Glutamatergic neuron (in vitro differentiated cells): ENCODE results near the gene CDH23. TPM values are rescaled to one million over a fixed set of nuclear protein-coding genes. Genes with fewer than 3 reads are reported as not detected.

ENCODE experiments used
- DNase-seq: peaks from one replicate; pipeline ENCODE4 v3.0.0; 2022
- H3K27ac Mint-ChIP-seq: one replicate; pipeline ENCODE4 v1.8.0; 2020; ENCODE audit warnings: mild to moderate bottlenecking, mixed read lengths, inconsistent platforms; ENCODE audit not compliant: unreplicated experiment
- H3K27me3 Mint-ChIP-seq: one replicate; pipeline ENCODE4 v1.8.0; 2020; ENCODE audit warnings: mild to moderate bottlenecking, moderate library complexity, mixed read lengths, inconsistent platforms; ENCODE audit not compliant: unreplicated experiment
- H3K36me3 Mint-ChIP-seq: one replicate; pipeline ENCODE4 v1.8.0; 2020; ENCODE audit warnings: mild to moderate bottlenecking, mixed read lengths, inconsistent platforms; ENCODE audit not compliant: unreplicated experiment
- H3K4me1 Mint-ChIP-seq: one replicate; pipeline ENCODE4 v1.8.0; 2020; ENCODE audit warnings: mild to moderate bottlenecking, low read depth, mixed read lengths, inconsistent platforms; ENCODE audit not compliant: unreplicated experiment
- H3K4me3 Mint-ChIP-seq: one replicate; pipeline ENCODE4 v1.8.0; 2020; ENCODE audit warnings: mild to moderate bottlenecking, mixed read lengths, inconsistent platforms; ENCODE audit not compliant: unreplicated experiment
- H3K9me3 Mint-ChIP-seq: one replicate; pipeline ENCODE4 v1.8.0; 2020; ENCODE audit warnings: mild to moderate bottlenecking, moderate library complexity, mixed read lengths, inconsistent platforms; ENCODE audit not compliant: unreplicated experiment
- CTCF ChIP-seq: fragments of 200-600 bp; sonication (generic); IDR thresholded peaks from one replicate; pipeline ENCODE4 v1.5.0; 2021; ENCODE audit not compliant: partially characterized antibody, unreplicated experiment
- total RNA-seq: library from RNA; stranded (reverse); fragmentation: NEBNext Ultra II Directional; extraction: Animal tissue kit (Norgen Biotek cat#: 25700); gene quantifications from one replicate; pipeline ENCODE4 v1.2.1, GENCODE V29; 2021; ENCODE audit not compliant: unreplicated experiment

Gene CDH23
- total RNA-seq, 1 donor from 2014 or later = 2.0 TPM

DNA sequence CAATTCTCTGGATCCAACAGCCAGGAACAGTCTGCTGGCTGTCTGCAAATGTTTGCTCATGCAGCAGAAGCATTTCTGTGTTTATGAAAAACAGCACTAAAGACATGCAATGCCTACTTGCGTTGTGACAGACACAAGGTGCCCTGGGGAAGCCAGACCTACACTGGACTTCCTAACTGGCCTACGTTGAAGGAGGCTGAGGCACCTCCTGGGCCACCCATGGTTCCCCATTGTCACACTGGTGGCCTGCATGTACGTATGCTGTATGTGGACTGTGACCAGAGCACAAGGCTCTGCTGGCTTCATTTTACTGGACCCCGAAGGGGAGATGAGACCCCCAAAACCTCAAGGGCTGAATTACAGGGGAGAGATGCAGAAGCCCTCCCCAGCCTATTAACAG lies 426.6 kb downstream of the CDH23 start:
- Mint-ChIP-seq H3K27ac (no peak overlapping the region), H3K4me1 (no peaks in the 10 kb centered on the region), H3K9me3 (peaks cover 3% of the 10 kb centered on the region), H3K36me3 (no peaks in the 10 kb centered on the region), H3K27me3 (peaks cover 5% of the 10 kb centered on the region), H3K4me3 (no peak overlapping the region)
- no peak for TF ChIP-seq CTCF
- DNase-seq = no peak

- Mint-ChIP-seq H3K9me3 (peaks cover 3% of the 10 kb centered on the region), H3K36me3 (no peaks in the 10 kb centered on the region), H3K4me3 (no peak overlapping the region), H3K27ac (no peak overlapping the region), H3K4me1 (no peaks in the 10 kb centered on the region), H3K27me3 (peaks cover 5% of the 10 kb centered on the region)
- no peak for DNase-seq
- TF ChIP-seq CTCF = no peak
Measured at GRCh38 chr10:71824333-71824732, 427.6 kb downstream of the CDH23 start.

- Mint-ChIP-seq H3K36me3 (no peaks in the 10 kb centered on the region), H3K4me3 (no peak overlapping the region), H3K4me1 (no peaks in the 10 kb centered on the region), H3K27ac (no peak overlapping the region), H3K9me3 (peaks cover 4% of the 10 kb centered on the region), H3K27me3 (peaks cover 6% of the 10 kb centered on the region)
- no peak for DNase-seq
- no peak for TF ChIP-seq CTCF
Measured at GRCh38 chr10:71825217-71825616, 428.5 kb downstream of the CDH23 start.

DNA sequence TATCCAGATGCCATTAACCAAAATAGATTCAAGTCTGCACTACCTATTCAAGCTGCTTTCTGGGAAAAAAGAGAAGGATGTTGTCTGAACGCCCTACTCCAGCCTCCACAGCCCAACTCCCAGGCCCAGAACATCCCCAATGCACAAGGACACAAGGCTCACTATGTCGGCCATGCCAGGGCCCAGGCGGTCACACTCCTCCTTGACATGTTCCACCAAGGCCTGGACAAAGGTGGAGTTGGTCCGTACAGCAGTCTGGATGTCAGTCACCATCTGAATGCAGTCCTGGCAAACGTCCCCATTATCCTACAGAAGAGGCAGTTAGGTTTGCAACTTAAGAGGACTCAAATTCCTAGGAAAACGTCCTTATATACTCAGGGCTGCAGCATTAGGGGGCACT lies 431.1 kb downstream of the CDH23 start:
- Mint-ChIP-seq H3K36me3 (no peaks in the 10 kb centered on the region), H3K27ac (no peak overlapping the region), H3K4me3 (no peak overlapping the region), H3K9me3 (peaks cover 8% of the 10 kb centered on the region), H3K27me3 (peaks cover 6% of the 10 kb centered on the region), H3K4me1 (no peaks in the 10 kb centered on the region)
- no peak for TF ChIP-seq CTCF
- DNase-seq = no peak

DNA sequence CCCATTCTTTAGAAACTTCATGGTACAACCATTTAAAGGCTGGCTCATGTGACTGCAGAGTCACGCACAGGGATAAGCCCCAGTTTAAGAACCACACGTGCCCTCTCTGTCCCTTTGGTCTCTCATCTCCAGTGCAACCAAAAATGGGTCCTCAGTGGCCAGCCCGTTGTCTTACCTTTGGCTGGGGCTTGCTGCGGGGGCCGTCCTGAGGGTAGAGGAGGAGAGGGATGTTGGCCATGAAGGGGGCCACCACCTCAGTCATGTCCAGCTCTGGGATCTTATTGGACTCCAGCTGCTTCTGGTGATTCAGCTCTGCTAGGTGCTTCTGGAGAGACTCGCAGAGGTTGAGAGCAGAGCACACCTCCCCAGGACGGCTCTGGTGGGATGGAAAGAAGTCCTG lies 432.0 kb downstream of the CDH23 start:
- peaks cover 6% of the 10 kb centered on the region for H3K27me3 Mint-ChIP-seq
- DNase-seq = no peak
- H3K4me1 Mint-ChIP-seq = no peaks in the 10 kb centered on the region
- no peak overlapping the region for H3K27ac Mint-ChIP-seq
- no peak overlapping the region for H3K4me3 Mint-ChIP-seq
- H3K36me3 Mint-ChIP-seq = no peaks in the 10 kb centered on the region
- H3K9me3 Mint-ChIP-seq = peaks cover 8% of the 10 kb centered on the region
- no peak for TF ChIP-seq CTCF
